Measurements from ENCODE around the gene TMEM63C. TPM values are rescaled to one million over a fixed set of nuclear protein-coding genes. Genes with fewer than 3 reads are reported as not detected.

Gene TMEM63C
- total RNA-seq, 1 experiment from 2014 or later, result 0.57 TPM

DNA sequence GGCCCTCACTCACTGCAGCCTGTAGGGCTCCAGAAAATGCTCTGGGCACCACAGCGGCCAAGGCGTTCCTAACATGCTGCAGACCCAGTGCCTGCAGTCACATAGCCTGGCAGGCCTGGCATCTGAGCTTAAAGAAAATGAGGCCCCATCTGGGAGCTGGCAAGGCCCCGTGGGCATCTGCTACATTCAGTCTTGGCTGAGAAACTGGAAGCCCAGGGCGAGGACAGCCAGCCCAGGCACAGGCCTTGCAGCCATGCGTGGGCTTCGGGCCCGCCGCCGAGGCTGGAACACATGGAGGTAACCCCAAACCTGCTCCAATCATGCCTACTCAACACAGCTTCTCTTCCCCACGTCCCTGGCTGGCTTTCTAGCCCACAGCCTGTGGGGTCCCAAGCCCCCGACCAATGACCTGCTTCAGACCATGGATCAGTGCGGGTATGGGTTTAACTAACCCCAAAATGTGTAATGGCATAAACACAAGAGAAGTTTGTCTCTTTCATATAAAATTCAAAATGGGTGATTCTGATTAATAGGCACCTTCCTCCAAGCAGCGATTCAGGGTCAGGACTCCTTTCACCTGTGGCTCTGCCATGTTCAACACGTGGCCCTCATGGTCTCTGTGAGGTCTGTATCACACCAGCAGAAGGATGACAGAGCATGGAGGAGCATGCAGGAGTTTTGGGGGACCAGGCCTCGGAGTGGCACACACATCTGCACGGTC lies 83.0 kb downstream of the TMEM63C start:
- DNase-seq (ENCODE audit: low read depth), result no peak
- in situ Hi-C loops (cut with HindIII; ENCODE audit: low pct_unique_long_range_greater_than_20kb, low sequenced_read_pairs), result no loop called here

DNA sequence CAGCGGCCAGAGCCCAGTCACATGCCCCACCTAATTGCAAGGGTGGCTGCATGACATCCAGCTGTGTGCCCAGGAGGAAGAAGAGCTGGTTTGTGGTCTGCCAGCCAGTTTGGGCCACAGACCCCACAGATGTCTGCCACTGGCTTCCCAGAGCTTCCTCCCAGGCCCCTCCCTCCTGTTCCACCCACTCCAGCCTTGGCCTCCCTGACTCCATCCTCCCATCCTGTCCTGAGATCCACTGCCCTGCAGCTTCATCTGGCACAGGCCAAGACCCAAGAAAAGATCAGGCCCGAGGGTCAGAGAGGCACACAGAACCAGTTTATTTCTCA lies 83.6 kb downstream of the TMEM63C start:
- no peak for DNase-seq (ENCODE audit: low read depth)
- in situ Hi-C loops (cut with HindIII; ENCODE audit: low pct_unique_long_range_greater_than_20kb, low sequenced_read_pairs), result no loop called here

DNA sequence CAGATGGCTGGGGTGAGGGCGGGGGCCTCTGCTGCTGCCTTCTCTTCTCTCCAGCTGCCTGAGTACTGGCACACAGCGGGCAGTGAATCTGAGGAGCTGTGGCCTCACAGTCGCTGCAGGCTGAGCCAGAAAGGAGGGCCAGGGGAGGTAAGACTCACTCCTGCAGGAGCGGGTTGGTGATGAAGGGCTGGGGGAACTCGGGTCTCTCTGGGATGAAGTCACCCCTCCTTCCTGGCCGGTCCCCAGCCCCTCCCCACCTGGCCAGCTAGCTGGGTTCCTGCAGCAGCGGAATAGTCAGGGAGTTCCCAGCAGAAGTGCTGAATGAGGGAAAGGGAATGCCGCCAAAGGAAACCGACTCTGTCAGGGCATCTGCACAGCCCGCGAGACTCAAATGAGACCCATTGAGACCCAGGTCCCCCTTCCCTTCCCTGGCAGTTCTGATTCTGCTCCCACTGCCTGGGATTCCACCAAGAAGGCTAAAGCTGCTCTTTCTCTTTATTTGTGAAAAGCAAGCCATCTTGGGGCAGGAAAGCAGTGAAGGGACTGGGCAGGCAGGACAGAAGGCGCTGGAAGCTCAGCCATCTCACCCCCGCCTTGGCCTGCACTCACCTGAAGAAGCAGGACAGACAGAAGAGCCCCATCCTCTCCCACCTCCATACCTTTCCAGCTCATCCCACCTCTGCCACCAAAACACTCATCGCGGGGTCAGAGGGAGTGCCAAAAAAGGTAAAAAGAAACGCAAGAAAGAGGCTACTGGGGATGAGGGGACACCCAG lies 84.2 kb downstream of the TMEM63C start:
- in situ Hi-C loops (cut with HindIII; ENCODE audit: low pct_unique_long_range_greater_than_20kb, low sequenced_read_pairs), result no loop called here
- no peak for DNase-seq (ENCODE audit: low read depth)

DNA sequence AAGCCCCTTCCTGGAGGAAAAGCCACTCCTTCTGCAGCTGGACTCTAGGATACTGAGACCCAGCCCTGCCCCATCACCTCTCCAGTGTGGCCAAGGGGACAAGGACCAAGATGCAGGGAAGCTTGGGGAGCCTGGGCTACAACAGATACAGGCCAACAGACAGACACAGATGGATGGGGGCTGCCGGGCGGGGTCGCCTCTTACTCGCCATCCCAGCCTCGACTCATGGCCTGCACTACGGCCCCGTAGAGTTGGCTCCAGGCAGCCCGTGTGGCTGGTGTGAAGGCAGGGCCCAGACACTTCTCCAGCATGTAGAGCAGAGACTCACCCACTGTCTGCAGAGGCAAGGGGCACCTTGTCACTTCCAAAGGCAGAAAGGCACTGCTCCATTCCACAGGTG lies 84.7 kb downstream of the TMEM63C start:
- DNase-seq (ENCODE audit: low read depth), result no peak
- in situ Hi-C loops (cut with HindIII; ENCODE audit: low pct_unique_long_range_greater_than_20kb, low sequenced_read_pairs), result no loop called here

DNA sequence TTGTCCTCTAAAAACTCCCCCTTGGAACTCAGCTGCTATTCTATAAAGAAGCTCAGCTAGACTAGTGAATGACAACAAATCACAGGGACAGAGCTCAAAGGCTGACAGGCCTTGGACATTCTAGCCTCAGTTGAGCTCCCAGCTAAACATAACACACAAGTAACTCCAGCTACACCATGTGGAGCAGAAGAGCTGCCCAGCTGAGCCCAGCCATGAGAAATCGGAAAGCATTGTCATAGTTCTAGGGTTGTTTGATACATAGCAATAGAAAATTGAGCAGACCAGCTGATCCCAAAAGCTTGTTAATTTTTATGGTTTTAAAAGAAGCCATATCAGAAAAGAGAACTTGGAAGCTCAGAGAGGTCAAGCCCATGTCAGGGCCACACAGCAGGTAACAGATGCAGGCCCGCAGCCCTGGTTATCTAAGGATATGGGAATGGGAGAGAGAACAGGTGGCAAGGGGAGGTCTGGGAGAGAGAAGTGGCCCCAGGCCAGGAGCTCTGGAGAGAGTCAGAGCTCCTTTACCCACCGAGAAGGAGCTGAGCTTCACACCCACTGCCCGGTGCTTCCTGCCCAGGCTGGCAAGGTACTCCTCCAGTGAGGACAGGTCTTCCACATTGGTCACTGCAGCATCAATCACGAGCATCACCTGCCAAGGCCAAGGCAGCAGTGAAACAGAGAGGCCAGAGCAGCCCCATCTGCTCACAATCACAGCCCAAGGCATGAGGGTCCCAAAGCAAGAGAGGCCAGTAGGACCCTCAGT lies 86.5 kb downstream of the TMEM63C start:
- in situ Hi-C loops (cut with HindIII; ENCODE audit: low pct_unique_long_range_greater_than_20kb, low sequenced_read_pairs), result no loop called here
- no peak for DNase-seq (ENCODE audit: low read depth)

DNA sequence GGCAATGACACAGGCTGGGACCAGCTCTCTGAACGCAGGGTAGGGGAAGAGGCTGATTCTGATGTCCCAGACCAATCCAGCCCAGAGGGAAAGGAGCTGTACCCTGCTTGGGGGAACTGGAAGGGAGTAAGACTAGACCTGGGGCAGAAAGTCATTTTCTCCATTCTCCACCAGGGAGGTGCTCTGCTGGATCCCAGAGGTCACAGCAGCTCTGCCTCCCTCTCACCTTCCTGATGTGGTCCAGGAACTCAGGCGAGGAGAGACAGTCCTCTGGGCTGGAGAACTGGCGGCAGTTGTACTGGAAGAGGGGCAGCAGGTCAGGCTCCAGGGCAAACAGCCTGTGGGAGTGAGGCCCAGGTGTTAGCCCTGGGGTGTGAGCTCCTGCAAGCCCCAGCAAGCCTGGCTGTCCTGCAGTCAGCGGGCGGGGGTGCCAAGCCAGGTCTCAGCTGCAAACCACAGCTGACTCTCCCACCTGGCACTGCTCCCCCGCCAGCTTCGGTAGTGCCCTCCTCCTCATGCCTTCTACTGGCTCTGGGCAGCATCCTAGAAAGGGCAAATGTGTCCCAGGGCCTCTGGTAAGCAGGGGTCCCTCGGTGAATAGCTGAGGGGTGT lies 87.5 kb downstream of the TMEM63C start:
- no peak for DNase-seq (ENCODE audit: low read depth)
- in situ Hi-C loops (cut with HindIII; ENCODE audit: low pct_unique_long_range_greater_than_20kb, low sequenced_read_pairs), result no loop called here

DNA sequence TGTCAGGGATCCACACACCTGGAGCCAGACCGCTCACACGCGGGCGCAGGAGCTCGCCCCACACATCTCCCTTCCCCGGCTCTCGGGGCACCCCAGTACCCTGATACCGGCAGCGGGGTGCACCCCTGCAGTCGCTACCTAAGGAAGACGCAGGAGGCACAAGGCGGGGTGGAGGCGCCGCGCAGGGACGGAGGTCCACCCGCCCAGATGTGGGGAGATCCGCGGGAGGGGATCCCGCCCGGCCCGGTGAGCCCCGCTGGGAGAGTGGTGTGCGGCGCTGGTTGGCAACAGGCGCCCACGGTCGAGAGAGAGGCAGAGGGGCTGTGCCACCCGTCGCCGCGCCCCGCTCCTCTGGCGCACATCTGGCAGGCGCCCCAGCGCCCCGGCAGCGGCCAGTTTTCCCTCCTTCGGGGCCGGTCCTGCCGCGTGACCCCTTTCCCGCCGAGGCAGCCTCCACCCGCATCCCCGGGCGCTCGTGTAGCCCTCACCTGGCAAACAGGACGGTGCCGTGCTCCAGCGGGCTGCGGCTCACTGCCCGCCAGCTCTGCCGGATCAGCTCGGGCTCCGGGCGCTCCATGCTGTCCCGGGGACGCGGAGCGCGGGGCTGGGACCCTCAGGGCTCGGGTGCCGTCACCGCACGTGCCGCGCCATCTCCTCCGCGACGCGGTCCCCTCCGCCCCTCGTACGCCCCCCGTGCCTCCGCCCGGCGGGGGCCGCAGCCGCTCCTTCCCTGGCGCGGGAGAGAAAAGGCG lies 88.9 kb downstream of the TMEM63C start:
- in situ Hi-C loops (cut with HindIII; ENCODE audit: low pct_unique_long_range_greater_than_20kb, low sequenced_read_pairs), result no loop called here
- DNase-seq (ENCODE audit: low read depth), result no peak

DNA sequence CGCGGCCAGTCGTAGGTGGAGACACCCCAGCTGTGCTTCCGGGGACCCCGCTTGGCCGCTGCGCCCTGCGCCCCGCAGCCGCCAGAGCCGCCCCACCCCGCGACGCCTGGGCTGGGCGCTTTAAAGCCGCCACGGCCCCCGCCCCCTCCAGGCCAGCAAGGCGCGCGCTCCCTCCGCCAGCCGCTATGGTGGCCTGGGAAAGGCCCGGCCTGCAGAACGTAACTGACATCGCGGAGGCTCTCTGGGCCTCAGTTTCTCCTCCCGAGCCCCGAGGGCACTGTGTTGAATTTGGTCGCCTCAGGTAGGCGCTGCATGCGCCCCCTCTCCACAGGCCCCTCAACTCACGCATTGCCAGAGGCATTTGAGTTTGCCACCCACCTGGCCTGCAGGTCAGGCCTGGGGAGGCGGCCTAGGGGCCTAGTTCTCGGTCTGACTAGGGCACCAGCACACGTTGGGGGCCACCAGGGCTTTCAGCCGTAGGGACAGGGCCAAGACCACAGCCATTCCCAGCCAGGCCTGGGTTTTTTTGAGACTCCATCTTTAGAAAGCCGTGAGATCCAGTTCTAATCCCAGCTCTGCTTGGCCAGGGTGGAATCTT lies 89.6 kb downstream of the TMEM63C start, which contains the start of gene NGB:
Gene NGB, minus strand, starts transcription at position 94 of the 598 bp plus-strand sequence. CDS start 269 bp downstream, outside the sequence.
- in situ Hi-C loops (cut with HindIII; ENCODE audit: low pct_unique_long_range_greater_than_20kb, low sequenced_read_pairs), result no loop called here
- DNase-seq (ENCODE audit: low read depth), result no peak

DNA sequence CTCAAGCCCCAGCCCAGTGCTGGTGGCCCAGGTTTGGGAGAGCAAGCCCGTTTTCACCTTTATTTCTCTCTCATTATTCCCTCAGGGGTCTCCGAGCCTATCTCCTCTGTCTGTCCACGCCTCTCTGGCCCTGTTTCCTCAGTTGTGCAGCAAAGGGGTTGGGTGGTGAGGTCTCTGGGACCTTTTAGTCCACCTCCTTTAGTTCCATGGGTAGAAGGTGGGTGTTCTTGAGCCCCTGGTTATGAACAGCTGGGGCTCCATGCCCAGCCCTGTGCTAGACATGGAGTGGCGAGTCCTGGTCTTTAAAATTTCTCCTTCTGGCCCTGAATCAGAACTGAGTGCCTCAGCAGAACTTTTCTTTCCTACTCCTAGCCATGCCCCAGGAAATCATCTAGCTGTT lies 90.7 kb downstream of the TMEM63C start:
- DNase-seq (ENCODE audit: low read depth), result no peak
- in situ Hi-C loops (cut with HindIII; ENCODE audit: low pct_unique_long_range_greater_than_20kb, low sequenced_read_pairs), result no loop called here

DNA sequence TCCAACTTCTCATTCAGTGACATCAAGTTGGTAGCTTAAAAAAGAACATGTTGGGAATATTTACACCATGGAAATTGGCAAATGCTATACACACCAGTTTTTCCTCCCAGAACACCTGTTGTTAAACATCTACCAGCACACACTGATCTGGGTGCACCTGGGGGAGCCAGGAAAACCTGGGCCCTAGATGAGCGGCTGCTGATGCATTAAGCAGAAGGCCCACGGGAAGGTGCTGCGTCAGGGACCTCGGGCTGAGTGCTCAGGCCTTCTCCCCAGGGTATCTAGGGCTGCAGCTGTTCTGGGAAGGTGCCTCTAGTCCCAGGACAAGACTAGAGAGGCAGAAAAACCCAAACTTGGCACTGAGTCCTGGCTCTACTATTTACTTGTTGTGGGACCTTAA lies 92.2 kb downstream of the TMEM63C start:
- DNase-seq (ENCODE audit: low read depth), result no peak
- in situ Hi-C loops (cut with HindIII; ENCODE audit: low pct_unique_long_range_greater_than_20kb, low sequenced_read_pairs), result no loop called here

DNA sequence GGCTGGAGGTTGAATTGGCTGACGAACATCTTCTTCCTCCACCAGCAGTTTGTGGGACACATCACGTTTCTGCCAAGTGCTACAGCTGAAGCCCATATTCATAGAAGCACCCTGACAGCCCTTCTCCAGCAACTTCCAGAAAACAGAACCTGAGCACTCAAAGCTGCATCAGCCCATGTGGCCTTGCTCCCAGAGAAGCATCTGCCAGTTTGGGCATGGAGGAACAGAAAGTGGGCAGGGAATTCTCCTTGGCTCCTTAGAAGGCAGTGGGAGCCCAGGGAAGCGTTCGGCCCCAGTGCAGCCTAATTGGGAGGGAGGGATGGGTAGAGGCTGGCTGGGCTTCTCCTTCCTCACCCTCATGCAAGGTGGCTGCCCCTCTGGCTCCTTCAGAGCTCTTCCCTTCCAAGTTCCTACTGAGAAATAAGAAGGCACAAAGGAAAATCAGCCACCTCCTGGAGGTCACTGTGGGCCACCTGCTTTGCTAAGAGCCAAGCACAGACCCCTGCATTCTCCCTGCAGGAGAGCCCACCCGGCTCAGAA lies 93.5 kb downstream of the TMEM63C start:
- in situ Hi-C loops (cut with HindIII; ENCODE audit: low pct_unique_long_range_greater_than_20kb, low sequenced_read_pairs), result no loop called here
- no peak for DNase-seq (ENCODE audit: low read depth)

DNA sequence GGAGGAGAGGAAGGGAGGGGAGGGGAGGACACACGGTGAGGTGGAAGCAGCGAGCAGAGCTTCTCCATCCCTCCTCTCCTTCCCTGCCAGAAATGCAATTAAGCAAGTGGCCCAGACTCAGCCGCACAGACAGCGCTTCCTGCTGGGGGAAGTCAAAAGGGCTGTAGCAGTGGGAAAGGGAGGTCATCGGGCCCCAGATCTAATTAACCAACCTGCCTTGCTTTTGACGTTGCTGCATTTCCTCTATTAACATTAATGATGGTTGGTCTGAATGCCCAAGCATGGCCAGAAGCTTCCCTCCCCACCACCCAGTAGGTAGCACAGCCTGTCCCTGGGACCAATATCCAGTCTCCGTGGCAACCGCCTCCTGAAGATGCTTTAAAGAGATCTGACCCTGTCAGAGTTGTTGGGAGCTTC lies 94.0 kb downstream of the TMEM63C start:
- in situ Hi-C loops (cut with HindIII; ENCODE audit: low pct_unique_long_range_greater_than_20kb, low sequenced_read_pairs), result no loop called here
- DNase-seq (ENCODE audit: low read depth), result no peak

DNA sequence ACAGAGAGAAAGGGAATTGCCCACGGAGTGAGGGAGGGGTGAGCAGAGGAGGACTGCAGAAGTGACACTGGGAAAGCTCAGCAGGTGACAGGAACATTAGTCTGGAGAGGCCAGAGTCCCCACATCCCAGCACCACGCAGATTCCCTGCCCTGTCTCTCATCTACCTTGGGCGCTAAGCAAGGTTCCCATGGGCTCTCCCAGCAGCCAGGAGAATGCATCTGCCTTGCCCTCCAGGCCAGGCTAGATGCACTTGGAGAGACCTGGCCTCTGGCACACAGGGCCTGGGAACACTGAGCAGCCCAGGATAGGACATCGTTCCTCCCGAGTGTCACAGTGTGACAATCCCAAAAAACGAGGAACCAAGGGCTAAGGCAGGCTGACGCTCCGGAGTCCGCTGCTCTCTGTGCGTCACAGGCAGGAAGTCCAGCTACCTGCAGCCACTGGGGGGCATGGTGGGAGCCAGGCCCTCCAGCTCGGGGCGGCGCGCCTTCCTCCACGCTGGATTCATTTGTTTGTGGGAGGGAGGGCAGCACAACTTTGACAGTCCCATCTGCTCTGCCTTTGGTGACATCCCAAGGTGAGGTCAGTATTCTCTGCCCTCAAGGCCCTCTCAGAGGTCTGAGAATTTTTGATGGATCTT lies 94.8 kb downstream of the TMEM63C start:
- in situ Hi-C loops (cut with HindIII; ENCODE audit: low pct_unique_long_range_greater_than_20kb, low sequenced_read_pairs), result no loop called here
- no peak for DNase-seq (ENCODE audit: low read depth)

DNA sequence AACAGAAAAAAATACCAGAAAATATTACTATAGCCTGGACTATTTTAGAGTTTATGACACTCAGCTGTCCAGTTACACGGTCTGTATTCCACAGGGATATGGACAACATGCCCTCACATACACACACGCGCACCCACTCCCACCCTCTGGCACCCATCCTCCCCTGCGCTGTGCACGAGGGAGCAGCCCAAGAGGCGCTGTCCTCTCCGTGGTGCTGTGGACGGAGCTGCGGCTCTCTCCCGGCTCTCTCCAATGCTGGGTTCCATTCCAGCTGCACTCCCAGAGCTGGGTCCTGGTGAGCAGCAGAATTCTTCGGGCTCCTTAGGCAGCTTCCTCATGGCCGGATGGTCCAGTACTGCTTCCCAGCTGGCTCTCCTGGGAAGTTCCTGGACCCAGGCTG lies 95.4 kb downstream of the TMEM63C start:
- in situ Hi-C loops (cut with HindIII; ENCODE audit: low pct_unique_long_range_greater_than_20kb, low sequenced_read_pairs), result no loop called here
- no peak for DNase-seq (ENCODE audit: low read depth)

DNA sequence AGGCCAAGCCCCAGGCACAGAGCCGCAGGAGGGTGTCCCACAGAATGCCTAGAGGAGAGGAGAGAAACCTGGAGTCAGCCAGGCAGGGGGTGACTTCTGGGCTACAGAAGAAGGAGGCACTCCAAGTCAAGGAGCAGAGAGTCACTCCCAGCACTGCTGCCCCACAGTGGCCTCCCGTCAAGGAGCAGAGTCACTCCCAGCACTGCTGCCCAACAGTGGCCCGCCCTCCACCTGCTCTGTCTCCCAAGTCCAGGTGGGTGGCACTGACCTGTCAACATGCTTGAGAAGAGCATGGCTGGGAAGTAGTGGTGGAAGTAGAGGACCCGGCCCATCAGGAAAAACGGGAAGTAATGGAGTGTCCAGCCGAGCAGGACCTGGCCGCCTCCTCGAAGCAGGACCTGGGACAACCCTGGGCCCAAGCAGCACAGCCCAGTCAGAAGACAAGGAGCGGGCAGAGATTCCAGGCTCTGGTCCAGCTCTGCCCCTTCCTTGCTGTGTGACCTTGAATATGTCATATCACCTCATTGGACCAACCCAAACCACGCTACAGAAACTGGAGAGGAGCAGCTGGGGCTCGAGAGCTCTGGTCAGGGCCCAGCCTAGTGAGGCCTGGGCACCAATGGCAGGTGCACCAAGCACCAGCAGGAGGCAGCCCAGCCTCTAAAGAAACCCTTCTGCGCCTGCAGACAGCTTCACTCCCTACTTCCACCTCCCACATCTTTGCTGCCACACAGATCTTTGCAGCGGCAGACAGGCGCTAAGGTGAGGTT lies 97.0 kb downstream of the TMEM63C start:
- DNase-seq (ENCODE audit: low read depth), result no peak
- in situ Hi-C loops (cut with HindIII; ENCODE audit: low pct_unique_long_range_greater_than_20kb, low sequenced_read_pairs), result no loop called here

DNA sequence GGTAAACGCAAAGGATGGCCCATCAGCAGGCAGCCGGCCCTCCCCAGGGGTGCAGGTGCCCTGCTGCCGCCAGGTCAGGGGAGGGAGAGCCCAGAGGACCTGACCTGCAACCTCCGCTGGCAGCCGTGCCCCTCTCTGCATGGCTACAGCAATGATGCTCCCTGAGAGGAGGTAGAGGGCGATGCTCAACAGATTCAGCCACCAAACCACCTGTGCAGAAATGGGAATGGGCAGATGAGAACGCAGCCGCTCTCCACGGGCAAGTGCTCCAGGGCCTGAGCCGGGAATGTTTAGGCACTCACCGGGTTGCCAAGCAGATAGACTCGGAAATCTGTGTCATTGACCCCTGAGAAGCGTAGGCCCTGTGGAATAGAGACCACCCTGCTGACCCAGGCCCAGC lies 98.1 kb downstream of the TMEM63C start:
- no peak for DNase-seq (ENCODE audit: low read depth)
- in situ Hi-C loops (cut with HindIII; ENCODE audit: low pct_unique_long_range_greater_than_20kb, low sequenced_read_pairs), result no loop called here

All from Caki2 (cell line).